Forelimb muscle (tissue), 1 donor: ENCODE measurements around the gene LHX3. TPM values are rescaled to one million over a fixed set of nuclear protein-coding genes. Genes with fewer than 3 reads are reported as not detected.

Source experiments
- DNase-seq: peaks from one replicate; pipeline ENCODE4 v3.0.0-alpha.2; 2013; ENCODE audit warnings: low read depth
- polyA plus RNA-seq: library from polyadenylated mRNA; unstranded; fragments of 120-200 nt; gene quantifications from one replicate; pipeline ENCODE4 v1.2.1, GENCODE V29; 2013; ENCODE audit not compliant: insufficient read length

The LHX3 gene
- polyA plus RNA-seq, 1 donor = not detected

GRCh38 chr9:136226680-136227407, 21.9 kb upstream of the LHX3 start:
- no peak for DNase-seq

DNA sequence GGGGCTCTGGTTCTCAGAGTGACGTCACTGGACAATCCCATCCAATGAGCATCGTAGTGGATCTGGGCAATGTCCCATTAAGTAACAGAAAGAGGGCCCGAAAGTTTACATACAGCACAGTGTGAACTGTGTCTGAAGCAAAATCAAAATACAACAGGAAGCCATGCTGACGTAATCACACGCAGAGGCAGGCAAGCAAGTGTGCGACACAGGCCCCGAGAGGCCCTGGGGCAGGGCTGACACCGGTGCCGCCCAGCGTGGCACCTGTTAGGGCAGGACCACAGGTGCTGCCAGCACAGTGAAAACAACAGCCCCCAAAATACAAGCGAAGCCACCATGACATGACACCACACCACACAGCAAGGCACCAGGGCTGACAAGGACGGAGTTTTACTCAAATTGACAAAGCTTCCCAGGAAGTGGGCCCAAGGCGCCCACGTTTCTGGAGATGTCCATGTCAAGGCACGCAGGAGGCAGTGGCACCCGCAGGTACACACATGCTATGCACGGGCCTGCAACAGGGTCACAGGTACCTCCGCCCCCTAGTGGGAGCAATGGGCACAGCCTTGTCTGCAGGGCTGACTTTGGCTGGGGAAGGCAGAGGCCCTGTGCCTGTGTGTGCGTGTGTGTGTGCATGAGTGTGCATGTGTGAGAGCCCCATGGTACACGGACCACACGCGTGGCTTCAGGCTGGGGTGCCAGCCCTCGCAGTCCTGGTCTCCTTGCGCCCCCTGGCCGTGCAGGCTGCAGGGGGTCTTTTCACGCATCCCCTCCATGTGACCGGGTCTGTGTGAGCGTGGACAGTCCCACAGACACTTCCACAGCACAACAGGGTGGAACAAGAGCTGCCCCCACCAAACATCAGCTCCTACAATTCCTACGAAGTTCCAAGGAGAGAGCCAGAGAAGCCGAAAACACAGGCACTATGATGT, 21.1 kb upstream of the LHX3 start:
- no peak for DNase-seq

GRCh38 chr9:136225366-136225747, 20.4 kb upstream of the LHX3 start:
- no peak for DNase-seq

GRCh38 chr9:136223871-136224640, 19.1 kb upstream of the LHX3 start:
- DNase-seq = no peak

DNA sequence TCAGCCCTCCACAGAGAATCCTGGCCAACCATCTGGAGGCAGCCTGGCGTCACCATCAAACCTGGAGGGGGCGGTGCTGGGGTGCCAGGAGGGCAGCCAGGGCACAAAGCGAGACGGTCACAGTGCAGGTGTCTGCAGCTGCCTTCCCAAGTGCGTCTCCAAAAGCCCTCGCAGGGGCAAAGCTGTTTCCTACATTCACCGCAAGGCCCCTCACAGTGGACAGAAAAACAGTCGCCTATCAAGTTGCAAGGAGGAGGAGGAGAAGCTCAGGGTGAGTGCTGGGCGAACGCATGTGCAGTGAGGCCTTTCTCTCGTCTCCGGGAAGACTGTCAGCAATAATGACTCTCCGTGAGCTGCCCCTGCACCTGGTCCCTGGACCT, 18.0 kb upstream of the LHX3 start:
- DNase-seq = no peak

DNA sequence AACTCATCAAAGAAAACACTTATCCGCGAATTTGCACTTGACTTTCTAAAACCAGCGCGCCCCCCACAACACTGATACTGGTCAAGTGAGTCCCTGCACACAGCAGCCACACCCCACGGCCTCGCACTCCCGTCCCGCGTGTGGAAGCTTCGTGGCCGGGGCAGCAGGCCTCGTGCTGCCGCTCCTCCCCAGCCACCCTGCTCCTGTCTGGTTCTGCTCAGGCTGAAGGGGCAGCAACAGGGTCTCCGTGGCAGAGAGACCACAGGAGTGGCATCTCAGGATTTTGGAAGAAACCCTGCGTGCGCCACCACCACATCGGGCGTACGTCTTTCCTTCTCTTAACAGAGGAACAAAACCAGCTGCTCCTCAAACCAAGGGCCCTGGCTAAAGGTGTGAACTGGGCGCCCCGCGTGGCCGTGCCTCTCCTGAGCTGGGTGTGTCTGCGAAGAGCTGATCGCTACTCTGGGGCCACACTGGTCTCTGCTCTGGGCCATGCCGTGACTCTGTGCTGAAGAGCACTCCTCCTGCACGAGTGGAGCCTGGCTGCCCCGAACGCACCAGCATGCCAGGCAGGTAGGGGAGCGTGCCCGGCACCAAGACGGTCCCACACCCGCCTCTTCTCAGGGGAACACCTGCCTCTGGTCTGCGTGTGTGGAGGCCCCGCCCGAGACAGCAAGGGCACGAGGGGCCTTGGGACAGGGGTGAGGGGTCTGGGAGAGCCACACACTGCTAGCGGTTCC, 17.4 kb upstream of the LHX3 start:
- no peak for DNase-seq

GRCh38 chr9:136220017-136220729, 15.2 kb upstream of the LHX3 start:
- DNase-seq = no peak

- no peak for DNase-seq
Measured at GRCh38 chr9:136219276-136219675, 14.3 kb upstream of the LHX3 start.

GRCh38 chr9:136218673-136219072, 13.7 kb upstream of the LHX3 start:
- no peak for DNase-seq

DNA sequence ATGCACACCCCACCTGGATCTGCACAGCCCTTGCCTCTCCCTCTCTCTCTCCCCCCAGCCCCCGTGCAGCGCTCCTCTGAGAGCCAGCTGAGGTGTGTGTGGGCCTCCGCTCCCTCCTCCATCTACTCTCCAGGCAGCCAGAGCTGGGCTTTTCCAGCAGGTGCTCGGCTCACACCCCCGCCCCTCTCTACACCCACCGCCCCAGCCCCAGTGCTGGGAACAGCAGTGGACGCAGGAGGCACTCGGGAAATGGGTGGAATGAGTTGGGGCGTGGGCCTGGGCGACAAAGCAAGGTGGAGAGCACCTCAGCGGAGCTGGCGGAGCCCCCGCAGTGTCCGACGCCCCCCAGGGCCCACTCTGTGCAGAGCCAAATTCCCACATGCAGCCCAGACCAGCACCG, 13.3 kb upstream of the LHX3 start:
- no peak for DNase-seq

- DNase-seq = no peak
Measured at GRCh38 chr9:136216541-136217244, 11.8 kb upstream of the LHX3 start.

DNA sequence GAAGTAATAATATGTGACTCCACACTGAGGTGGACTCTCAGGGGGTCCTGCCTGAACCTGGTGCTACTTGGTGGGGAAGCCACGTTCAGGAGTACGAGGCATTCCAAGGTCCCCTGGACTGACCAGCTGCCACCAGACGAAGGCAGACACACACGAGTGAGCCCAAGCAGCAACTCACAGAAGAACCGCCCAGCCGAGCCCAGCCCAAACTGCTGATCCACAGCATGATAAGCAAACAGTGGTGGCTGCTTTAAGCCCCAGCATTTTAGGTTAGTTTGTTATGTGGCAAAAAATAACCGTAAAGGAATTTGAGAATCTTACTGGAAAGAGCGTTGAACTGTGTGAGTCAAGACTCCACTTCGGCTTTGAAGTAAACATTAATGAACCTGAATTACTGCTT, 8.8 kb upstream of the LHX3 start:
- no peak for DNase-seq

- DNase-seq = no peak
Measured at GRCh38 chr9:136212345-136212950, 7.5 kb upstream of the LHX3 start.

DNA sequence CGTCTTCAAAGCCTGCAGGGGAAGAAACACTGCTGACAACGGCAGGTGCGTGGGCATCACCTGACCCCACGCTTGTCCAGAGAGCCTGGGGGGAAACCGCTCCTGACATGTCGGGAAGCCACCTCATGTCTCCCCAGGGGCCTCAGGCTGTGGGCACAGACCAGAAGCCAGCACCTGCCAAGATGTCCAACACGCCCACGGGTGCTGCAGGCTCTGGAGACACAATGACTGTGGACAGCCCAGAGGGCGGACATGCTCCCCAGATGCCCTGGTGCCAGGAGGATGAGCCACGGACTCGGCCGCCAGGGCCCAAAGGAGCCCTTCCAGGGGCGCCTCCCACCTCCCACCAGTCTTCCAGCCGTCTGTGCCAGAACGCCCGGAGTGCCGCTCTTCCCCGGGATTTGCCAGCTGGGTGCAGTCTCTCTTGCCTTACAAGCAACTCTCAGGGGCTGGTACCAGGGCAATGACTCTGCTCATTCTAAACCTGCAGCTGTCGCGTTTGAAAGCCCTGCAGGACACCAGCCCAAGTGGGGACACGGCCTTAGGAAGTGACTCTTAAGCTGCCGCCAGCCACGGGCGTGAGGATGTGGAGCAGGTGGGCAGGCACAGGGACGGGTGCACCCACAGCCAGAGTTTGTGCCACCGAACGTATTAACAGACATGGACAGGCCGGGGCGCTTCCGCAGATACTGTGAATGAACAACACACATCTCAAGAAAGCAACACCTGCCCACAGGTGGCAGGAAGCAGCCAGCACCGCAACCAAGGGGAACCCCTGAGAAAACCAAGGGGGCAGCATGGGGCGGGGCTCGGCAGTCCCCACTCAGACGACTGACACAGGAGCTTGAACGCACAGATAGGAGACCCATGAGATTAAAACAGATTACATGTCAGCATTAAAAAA, 6.8 kb upstream of the LHX3 start:
- no peak for DNase-seq

- no peak for DNase-seq
Measured at GRCh38 chr9:136211006-136211405, 6.1 kb upstream of the LHX3 start.

- DNase-seq = no peak
Measured at GRCh38 chr9:136210276-136210675, 5.3 kb upstream of the LHX3 start.

DNA sequence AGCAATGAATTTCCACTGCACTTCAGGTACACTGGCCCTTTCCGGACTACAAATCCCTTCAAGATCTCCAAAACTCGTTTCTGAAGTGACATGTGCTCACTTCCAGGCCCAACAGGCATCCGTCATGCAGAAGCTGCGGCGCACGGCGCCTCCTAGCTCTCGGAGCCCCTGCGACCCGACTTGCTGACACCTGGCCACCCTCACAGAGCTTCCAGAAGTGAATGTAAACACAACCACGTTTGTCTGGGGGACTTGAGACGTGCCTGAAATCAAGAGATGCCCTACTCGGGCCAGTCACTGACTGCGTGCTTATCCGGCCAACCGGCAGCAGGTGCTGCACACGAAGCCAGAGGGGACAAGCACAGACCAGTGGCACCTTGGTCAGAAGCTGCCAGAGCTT, 4.9 kb upstream of the LHX3 start:
- no peak for DNase-seq

GRCh38 chr9:136209232-136209631, 4.3 kb upstream of the LHX3 start:
- no peak for DNase-seq

DNA sequence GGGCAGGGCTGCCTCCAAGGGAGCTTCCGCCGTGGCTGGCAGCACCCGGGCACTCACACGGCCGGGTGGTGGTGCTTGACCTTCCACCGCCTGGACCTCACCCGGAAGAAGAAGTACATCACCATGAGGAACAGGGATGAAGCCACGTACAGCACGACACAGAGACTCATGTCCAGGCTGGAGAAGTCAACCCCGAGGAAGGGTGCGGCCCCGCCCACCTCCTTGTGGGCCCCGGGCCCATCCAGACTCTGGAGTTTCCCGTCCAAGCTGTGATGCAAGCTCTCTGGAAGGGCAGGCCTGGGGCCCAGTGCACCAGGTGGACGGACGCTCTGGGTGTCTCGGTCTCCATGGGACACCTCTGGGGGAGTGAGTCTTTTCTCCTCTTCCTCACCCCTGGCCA, 3.7 kb upstream of the LHX3 start:
- DNase-seq = no peak
